NCI-H524 (cell line): ENCODE results near the gene ZMIZ1.

Source experiments
- DNase-seq, 2 experiments: peaks; one replicate each; lab custom pipeline; 2025; lab: John Stamatoyannopoulos, UW

ZMIZ1 gene

DNA sequence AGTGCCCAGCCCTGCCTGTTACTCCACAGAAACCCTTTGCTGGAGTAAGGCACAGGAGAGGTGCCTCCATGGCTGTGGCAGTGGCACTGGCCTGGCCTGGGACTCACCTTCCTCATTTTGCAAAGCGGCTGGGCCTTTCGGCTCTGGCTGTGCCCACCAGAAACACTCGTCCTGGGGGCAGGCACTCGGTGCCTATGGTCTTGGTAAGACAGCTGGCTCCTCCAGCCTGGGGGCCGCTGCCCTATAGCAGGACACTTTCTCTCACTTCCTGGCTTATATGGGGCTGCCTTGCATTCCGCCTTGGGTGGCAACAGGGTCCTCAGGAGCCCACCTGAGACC is 13.2 kb downstream of the ZMIZ1 start:
- DNase-seq: no peak

DNA sequence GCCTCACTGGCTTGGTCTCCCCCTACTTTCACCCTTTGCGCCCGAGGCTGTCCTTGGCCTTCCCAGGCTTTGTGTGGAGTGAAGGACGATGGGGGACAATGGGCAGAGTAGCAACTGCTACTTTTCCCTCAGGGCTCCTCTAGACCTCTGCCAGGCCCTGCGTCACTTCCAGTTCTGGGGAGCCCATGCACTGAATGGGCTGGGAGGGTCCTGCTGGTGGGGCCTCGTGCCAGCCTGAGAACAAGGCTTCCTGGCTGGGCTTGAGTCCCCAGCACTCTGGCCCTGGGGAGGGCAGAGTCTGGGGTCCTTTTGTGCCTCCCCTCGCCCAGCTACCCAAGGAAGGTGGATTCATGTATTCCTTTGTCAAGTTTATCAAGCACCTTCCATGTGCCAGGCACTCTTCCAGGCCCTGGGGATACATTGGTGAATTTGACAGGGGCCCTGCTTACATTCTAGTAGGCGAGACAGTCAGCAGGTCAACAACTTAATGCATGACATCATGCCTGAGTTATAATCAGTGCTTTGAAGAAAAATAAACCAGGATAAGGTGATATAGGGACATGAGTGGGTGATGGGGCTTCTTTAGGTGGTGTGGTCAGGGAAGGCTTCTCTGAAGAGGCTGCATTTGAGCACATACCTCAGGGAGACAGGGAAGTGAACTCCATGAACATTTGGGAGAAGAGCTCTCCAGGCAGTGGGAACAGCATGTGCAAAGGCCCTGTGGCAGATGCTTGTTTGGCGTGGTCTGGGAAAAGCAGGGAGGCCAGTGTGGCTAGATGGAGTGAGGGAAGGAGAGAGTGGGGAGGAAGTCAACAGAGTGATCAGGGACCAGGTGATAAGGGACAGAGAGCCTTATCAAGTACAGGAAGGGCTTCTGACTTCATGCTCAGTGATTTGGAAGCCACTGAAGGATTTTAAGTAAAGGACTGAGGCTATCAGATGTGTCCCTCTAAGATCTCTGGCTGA is 14.1 kb downstream of the ZMIZ1 start:
- no peak for DNase-seq

GRCh38 chr10:79084012-79084971 is 15.5 kb downstream of the ZMIZ1 start:
- no peak for DNase-seq

DNA sequence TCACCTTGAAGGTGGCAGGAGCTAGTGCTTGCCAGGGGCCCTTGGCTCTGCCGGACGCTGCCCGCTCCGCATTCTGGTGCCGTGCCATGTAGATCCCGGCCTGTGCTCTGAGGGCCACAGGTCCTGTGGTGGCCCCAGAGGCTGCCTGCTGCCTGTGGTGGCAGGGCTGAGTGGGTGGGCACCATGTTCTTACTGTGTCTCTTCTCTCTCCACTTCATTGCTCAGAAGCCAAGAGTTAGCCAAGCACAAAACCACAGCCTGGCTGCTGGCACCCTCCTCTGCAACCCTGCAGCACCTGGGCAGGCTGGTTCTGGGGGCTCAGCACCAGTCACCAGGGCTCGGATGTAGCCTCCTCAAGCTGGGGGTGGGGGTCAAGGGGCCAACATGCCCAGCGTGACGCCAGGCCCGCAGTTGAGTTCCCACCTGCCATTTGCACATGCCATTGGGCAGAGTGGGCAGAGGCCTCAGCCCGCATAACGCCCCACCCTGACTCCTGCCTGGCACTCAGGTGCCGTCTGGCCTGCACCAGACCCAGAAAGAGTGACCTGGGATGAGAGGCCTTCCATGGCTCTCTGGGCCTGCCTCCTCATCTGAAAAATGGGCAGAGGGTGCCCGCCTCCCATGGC is 16.3 kb downstream of the ZMIZ1 start:
- DNase-seq: no peak

DNA sequence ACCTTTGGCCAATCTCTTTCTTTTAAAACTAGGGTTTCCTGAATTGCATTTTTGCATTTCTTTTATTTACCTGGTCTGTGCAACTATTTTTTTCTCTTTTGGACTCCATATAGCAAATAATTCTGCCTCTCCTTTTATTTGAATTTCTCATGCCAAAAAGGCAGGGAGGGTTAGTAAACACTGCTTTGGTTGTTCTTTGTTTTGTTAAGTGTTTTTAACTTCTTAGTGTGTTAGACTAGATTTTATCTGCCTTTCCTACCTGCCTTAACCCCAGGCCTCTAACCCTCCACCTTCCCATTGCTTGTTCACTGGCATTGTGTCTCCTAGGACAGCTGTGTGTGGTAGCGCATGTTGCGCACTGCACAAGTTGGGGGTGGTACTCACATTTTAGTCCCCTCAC is 18.1 kb downstream of the ZMIZ1 start:
- no peak for DNase-seq

DNA sequence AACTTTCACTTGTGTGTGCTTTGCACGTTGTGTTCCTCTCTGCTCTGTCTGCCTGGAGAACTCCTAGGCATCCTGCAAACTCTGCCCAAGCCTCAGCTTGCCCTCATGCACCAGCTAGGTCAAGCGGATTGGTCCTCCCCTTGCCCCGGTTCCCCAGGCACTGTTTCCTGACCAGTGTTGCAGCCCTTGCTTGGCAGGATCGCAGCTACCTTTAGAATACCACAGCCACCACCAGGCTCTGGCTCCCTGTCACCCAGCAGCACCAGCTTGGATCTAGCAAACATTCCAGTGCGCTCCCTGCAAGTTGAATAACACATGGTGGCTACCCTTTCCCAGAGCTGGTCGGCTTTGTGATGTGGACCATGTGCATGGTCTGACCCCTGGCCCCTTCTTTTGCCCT is 19.0 kb downstream of the ZMIZ1 start:
- no peak for DNase-seq

GRCh38 chr10:79088176-79088575 is 19.4 kb downstream of the ZMIZ1 start:
- no peak for DNase-seq

DNA sequence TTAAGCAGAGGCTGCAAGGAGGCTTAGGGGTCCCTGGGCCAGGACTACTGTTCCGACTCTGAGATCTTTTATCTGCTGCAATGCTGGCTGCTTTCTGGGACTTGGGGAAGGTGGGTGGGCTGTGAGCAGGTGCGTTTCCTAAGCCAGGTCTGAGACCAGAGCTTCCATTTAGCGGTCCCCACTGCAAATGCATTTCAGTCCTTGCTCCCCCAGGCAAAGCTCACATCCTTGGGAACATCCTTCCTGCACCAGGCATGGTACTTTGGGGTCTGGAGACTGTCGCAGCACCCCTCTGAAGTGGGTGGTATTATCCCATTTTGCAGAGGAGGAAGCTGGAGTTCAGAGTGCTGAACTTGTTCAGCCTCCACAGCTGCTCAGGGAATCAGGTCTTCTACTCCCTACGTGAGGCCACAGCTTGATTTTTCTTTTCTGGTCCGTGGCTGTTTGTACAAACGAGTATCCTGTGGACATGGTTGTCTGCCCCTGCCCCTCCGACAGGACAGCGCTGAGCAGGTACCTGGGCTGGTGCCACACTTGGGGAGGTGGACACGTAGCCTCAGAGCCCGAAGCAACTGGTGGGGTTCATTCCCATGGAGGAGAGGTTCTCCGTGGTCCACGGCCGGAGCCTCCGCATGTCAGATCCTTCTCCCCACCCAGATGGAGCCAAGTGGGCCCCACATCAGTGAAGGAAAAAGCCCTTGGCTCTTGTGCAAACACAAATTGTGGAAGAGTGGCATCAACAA is 20.0 kb downstream of the ZMIZ1 start:
- no peak for DNase-seq

DNA sequence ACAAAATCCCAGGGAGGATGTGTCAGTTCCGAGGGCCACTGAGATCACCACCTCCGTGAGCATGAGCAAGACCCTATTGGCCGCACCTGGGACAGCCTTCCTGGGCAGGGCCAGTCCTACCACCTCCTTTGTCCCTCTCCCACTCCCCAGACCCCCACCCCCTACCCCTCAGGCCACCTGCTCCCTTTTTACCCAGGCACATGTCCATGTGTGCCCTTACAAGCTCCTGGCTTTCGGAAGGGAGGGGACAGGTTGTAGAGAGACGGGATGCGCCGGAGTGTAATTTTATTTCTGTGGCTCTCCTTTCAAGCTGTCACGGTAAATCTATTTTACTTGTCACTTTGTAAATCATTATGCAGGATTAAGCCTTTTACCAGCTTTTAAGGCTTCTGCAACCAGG is 20.9 kb downstream of the ZMIZ1 start:
- peak in 1 of 2 experiments; percentile 69 for DNase-seq

- DNase-seq: peak in 1 of 2 experiments; percentile 52
These were observed 21.5 kb downstream of the ZMIZ1 start for GRCh38 chr10:79090134-79090803.

GRCh38 chr10:79092292-79092896 is 23.6 kb downstream of the ZMIZ1 start:
- DNase-seq: peak in 1 of 2 experiments; percentile 17

- DNase-seq: no peak
These were observed 25.1 kb downstream of the ZMIZ1 start for GRCh38 chr10:79093658-79094411.

- DNase-seq: no peak
These were observed 25.8 kb downstream of the ZMIZ1 start for GRCh38 chr10:79094412-79095175.

DNA sequence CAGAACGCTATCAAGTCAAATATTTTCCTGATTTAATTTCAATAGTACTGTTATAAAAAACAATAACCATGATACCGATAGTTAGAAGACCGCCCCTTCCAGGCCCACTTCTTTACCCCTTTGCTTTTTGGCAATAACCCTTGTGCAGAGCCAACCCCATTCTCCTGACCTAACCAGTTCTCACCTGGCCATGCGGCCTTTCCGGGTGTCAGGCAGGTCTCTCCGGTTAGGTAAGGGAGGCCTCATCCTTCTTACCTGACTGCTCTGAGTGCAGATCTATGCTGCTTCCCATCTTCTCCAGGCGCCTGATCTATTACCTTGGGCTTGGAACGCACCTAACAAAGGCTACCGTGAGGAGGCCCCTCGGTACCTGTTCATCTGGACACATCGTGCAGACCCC is 26.6 kb downstream of the ZMIZ1 start:
- DNase-seq: no peak

GRCh38 chr10:79096514-79096913 is 27.7 kb downstream of the ZMIZ1 start:
- DNase-seq: no peak

- no peak for DNase-seq
These were observed 28.5 kb downstream of the ZMIZ1 start for GRCh38 chr10:79097021-79097872.

GRCh38 chr10:79098061-79098460 is 29.3 kb downstream of the ZMIZ1 start:
- DNase-seq: no peak

DNA sequence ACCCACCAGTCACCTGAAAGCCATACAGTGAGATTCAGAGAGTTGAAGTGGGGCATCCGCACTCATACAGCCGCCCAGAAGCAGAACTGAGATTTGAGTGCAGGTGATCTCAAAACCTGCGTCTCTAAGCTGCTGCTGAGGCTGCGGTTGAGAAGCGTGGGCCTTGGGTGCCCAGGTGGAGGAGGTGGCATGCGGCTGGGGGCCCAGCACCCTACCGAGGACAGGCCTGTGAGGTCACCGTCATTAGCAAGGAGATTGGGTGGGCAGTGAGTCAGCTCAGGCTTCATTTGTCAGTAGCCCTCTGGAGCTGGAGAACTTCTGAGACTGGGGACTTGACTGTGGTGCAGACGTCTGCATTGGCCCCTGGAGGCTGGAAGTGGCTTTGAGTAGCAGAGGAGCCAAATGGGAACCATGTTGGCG is 29.8 kb downstream of the ZMIZ1 start:
- no peak for DNase-seq
